Loucy (cell line): ENCODE measurements around the gene HPS3.

Experiments
- H2AFZ ChIP-seq: fragments of 200-600 bp; sonication (generic); 2 replicates; pipeline ENCODE4 v1.6.0; 2016; ENCODE audit warnings: antibody characterized with exemption, mild to moderate bottlenecking, low read length, moderate library complexity
- H3F3A ChIP-seq: fragments of 200-600 bp; 2 replicates; pipeline ENCODE4 v1.6.0; 2016; ENCODE audit warnings: antibody characterized with exemption, low read depth, mild to moderate bottlenecking
- H3K27me3 ChIP-seq: fragments of 200-600 bp; sonication (generic); 2 replicates; pipeline ENCODE4 v1.6.1; 2014; ENCODE audit warnings: low read length, mild to moderate bottlenecking; ENCODE audit not compliant: insufficient read depth, poor library complexity, severe bottlenecking
- H3K36me3 ChIP-seq: fragments of 200-600 bp; sonication (generic); 2 replicates; pipeline ENCODE4 v1.6.1; 2016; ENCODE audit warnings: low read length; ENCODE audit not compliant: insufficient read depth
- H3K4me1 ChIP-seq: fragments of 200-600 bp; sonication (generic); 2 replicates; pipeline ENCODE4 v1.5.1; 2014; ENCODE audit warnings: low read length, mild to moderate bottlenecking; ENCODE audit not compliant: insufficient read depth, poor library complexity, severe bottlenecking
- H3K4me2 ChIP-seq: fragments of 200-600 bp; sonication (generic); 2 replicates; pipeline ENCODE4 v1.6.0; 2014; ENCODE audit warnings: antibody characterized with exemption, low read length, low read depth, mild to moderate bottlenecking; ENCODE audit not compliant: poor library complexity, severe bottlenecking
- H3K4me3 ChIP-seq: fragments of 200-600 bp; sonication (generic); 2 replicates; pipeline ENCODE4 v1.5.1; 2014; ENCODE audit warnings: low read length, mild to moderate bottlenecking, mixed read lengths; ENCODE audit not compliant: poor library complexity, severe bottlenecking
- H3K79me2 ChIP-seq: fragments of 200-600 bp; sonication (generic); 2 replicates; pipeline ENCODE4 v1.6.1; 2014; ENCODE audit warnings: low read length; ENCODE audit not compliant: insufficient read depth
- H3K9ac ChIP-seq: fragments of 200-600 bp; sonication (generic); 2 replicates; pipeline ENCODE4 v1.6.0; 2014; ENCODE audit warnings: mild to moderate bottlenecking, low read depth, low read length, moderate library complexity; ENCODE audit not compliant: poor library complexity, severe bottlenecking
- H3K9me2 ChIP-seq: fragments of 200-600 bp; sonication (generic); replicated peaks from 2 replicates; pipeline ENCODE4 v1.6.1; 2016; ENCODE audit warnings: low read depth, low read length, mixed read lengths
- H3K9me3 ChIP-seq: fragments of 200-600 bp; sonication (generic); 2 replicates; pipeline ENCODE4 v1.6.1; 2014; ENCODE audit warnings: mild to moderate bottlenecking, antibody characterized with exemption, low read length, low read depth; ENCODE audit not compliant: insufficient read depth
- H4K20me1 ChIP-seq: fragments of 200-600 bp; sonication (generic); 2 replicates; pipeline ENCODE4 v1.6.0; 2014; ENCODE audit warnings: antibody characterized with exemption, low read length, mild to moderate bottlenecking; ENCODE audit not compliant: insufficient read depth, poor library complexity, severe bottlenecking
- EZH2phosphoT487 ChIP-seq: fragments of 200-600 bp; IDR thresholded peaks from 2 replicates; pipeline ENCODE4 v1.6.1; 2018; ENCODE audit warnings: antibody characterized with exemption, mild to moderate bottlenecking, moderate library complexity, borderline replicate concordance
- TF ChIP-seq, protein P1 (sequence below): fragments of 200-600 bp; sonication (generic); conservative IDR thresholded peaks from 2 replicates; pipeline ENCODE4 v1.5.1; 2014; ENCODE audit warnings: mild to moderate bottlenecking, antibody characterized with exemption, low read length

The HPS3 gene

GRCh38 chr3:149090461-149090860, 39.0 kb upstream of the HPS3 start:
- TF ChIP-seq EZH2phosphoT487 = no peak
- TF ChIP-seq, protein P1, sequence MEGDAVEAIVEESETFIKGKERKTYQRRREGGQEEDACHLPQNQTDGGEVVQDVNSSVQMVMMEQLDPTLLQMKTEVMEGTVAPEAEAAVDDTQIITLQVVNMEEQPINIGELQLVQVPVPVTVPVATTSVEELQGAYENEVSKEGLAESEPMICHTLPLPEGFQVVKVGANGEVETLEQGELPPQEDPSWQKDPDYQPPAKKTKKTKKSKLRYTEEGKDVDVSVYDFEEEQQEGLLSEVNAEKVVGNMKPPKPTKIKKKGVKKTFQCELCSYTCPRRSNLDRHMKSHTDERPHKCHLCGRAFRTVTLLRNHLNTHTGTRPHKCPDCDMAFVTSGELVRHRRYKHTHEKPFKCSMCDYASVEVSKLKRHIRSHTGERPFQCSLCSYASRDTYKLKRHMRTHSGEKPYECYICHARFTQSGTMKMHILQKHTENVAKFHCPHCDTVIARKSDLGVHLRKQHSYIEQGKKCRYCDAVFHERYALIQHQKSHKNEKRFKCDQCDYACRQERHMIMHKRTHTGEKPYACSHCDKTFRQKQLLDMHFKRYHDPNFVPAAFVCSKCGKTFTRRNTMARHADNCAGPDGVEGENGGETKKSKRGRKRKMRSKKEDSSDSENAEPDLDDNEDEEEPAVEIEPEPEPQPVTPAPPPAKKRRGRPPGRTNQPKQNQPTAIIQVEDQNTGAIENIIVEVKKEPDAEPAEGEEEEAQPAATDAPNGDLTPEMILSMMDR = no peak
- Histone ChIP-seq H3F3A (no peaks in the 10 kb centered on the region), H3K9me3 (no peaks in the 10 kb centered on the region), H3K4me1 (peaks cover 9% of the 10 kb centered on the region), H3K27me3 (no peaks in the 10 kb centered on the region), H3K79me2 (peaks cover 11% of the 10 kb centered on the region), H4K20me1 (peaks cover 8% of the 10 kb centered on the region), H2AFZ (peak overlapping the region; percentile 72), H3K36me3 (no peaks in the 10 kb centered on the region), H3K9me2 (no peaks in the 10 kb centered on the region), H3K4me3 (no peak overlapping the region), H3K9ac (no peak overlapping the region), H3K4me2 (no peak overlapping the region)

- no peak overlapping the region for H3K9ac ChIP-seq
- no peak overlapping the region for H3K4me3 ChIP-seq
- H2AFZ ChIP-seq = peak overlapping the region; percentile 72
- peaks cover 4% of the 10 kb centered on the region for H4K20me1 ChIP-seq
- H3K27me3 ChIP-seq = no peaks in the 10 kb centered on the region
- no peaks in the 10 kb centered on the region for H3F3A ChIP-seq
- TF ChIP-seq, protein P1 = no peak
- TF ChIP-seq EZH2phosphoT487 = no peak
- no peaks in the 10 kb centered on the region for H3K9me3 ChIP-seq
- H3K4me2 ChIP-seq = no peak overlapping the region
- H3K4me1 ChIP-seq = peaks cover 7% of the 10 kb centered on the region
- peaks cover 7% of the 10 kb centered on the region for H3K79me2 ChIP-seq
- H3K36me3 ChIP-seq = no peaks in the 10 kb centered on the region
- no peaks in the 10 kb centered on the region for H3K9me2 ChIP-seq
These were observed 38.5 kb upstream of the HPS3 start for GRCh38 chr3:149090907-149091306.

DNA sequence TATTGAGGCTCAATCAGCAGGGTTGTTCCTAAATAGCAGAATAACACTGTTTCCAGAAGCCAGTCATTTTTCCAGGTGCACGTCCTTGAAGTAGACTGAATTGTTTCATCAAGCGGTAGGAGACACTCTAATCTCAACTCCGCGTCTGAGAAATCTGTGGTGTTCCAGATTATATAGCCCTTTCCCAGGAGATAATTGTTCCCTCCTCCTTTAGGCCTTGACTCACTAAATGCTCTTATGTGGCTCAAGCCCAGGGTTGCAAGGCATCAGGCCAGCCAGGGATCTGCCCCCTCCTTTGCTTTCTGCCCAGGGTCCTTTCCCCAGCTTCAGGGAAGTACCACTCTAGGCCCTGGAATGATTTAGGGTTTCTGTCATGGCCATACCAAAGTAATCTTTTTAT, 37.5 kb upstream of the HPS3 start:
- Histone ChIP-seq H3K36me3 (no peaks in the 10 kb centered on the region), H3F3A (no peaks in the 10 kb centered on the region), H3K4me3 (no peak overlapping the region), H2AFZ (no peak overlapping the region), H3K9ac (no peak overlapping the region), H3K4me2 (no peak overlapping the region), H3K9me2 (no peaks in the 10 kb centered on the region), H4K20me1 (no peaks in the 10 kb centered on the region), H3K79me2 (0 out of 2 replicates have a peak, but pooled peaks cover 2% of the 10 kb centered on the region), H3K27me3 (no peaks in the 10 kb centered on the region), H3K4me1 (peaks cover 2% of the 10 kb centered on the region), H3K9me3 (no peaks in the 10 kb centered on the region)
- TF ChIP-seq EZH2phosphoT487 = no peak
- TF ChIP-seq, protein P1 = no peak
